Daoy (cell line): ENCODE results near the gene F8. TPM values are rescaled to one million over a fixed set of nuclear protein-coding genes. Genes with fewer than 3 reads are reported as not detected.
A peak's percentile ranks its signal among the peaks of the same experiment; 100 is the strongest.

Source experiments
- DNase-seq: peaks from one replicate; pipeline ENCODE4 v3.0.0-alpha.2; 2015; ENCODE audit warnings: low read depth
- total RNA-seq: library from RNA; depleted of rRNA; stranded (reverse); fragments of >200 nt; shearing (Covaris generic); gene quantifications from 2 replicates; pipeline ENCODE4 v1.2.3, GENCODE V29; 2014; rRNA removed

Gene F8
- 0.63 and 2.2 TPM in 2 replicates for total RNA-seq

GRCh38 chrX:155022585-155022984 is at the start of gene F8:
TSS of gene F8 (minus strand) at chrX:155022723. CDS start at chrX:155022552, 171 bp downstream.
- no peak for DNase-seq

GRCh38 chrX:155071694-155072280 is 49.3 kb upstream of the F8 start:
- DNase-seq = no peak

DNA sequence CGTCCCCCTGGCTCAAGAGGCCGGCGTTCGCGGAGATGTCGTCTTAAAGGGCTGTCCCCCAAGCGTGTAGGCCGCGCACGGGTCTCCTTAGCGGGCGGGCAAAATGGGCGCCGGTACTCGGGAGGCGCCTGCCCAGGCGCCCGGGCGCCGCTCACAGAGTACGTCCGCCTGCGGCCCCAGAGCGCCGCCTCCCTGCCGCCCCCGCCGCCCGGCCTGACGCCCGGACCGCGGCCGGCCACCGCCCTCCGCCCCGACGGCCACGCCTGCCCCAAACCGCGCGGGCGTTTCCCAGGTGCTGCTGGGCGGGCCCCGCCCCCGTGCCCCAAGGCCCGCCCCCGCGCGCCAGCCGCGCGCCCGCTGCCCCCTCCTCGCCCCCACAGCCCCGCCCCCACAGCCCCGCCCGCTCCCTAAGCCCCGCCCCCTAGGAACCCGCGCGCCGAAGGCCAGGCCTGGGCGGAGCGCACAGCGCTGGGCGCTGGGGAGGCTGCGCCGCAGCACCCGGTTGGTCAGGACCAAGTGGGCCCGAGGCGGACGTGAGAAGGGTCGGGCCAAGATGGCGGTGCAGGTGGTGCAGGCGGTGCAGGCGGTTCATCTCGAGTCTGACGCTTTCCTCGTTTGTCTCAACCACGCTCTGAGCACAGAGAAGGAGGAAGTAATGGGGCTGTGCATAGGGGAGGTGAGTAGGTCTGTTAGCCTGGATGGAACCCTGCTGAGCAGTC is 48.6 kb upstream of the F8 start, which contains the start of the genes BRCC3, CMC4 and MTCP1:
TSS of gene BRCC3 (plus strand) at position 534 of the 719 bp plus-strand sequence. CDS start at position 554, 20 bp downstream.
TSS of gene CMC4 (minus strand) at position 162 of the 719 bp plus-strand sequence. CDS start 7,113 bp downstream, outside the sequence.
TSS of gene MTCP1 (minus strand) at position 162 of the 719 bp plus-strand sequence. CDS start 5,126 bp downstream, outside the sequence.
- DNase-seq = peak; percentile 89

DNA sequence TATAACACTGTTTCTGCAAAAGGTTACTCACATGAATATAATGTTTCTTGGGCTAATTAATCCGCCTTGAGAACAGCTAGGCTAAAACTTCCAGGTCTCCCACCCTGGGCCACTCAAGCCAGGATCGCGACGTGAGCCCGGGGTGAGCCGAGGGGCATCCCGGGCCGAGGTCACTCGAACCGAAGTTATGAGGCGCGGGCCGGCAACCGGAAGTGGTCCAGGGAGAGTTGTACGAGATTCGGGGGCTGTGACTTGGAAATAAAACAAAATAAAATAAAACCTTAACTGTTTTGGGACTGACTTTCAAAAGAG is 48.1 kb upstream of the F8 start:
- DNase-seq = no peak

DNA sequence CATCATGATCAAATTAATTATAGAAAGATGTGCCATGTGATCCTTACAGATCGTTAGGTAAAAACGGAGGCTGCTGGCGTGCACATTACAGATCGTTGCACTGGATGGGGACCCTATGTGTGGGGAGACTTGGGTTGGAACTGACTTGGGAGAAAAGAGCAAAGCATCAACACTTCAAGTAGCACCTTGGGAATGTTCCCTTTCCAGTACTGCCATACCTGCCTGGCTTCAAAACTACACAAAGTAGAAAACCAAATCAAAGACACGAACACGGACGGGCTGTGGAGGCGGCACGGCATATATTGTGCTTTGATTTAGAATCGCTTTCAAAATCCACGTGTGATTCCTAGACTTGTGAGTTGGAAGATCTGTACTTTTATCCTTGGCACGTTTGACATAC is 47.5 kb upstream of the F8 start:
- DNase-seq = no peak

DNA sequence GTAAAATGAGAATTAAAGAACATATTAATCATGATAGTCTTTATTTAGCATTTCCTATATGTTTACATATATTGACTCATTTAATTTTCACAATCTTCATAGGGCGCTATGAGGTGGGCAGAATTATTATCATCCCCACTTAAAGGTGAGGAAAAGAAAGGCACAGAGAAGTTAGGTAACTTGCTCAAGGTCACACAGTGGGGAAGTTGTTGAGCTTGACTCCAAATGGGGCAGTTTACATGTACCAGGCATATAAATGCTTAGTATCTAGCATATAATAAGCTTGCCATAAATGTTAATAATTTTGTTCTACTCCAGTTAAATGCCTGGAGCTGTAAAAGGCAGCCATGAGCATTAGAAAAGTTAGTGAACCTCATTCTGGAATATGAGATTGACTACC is 46.9 kb upstream of the F8 start:
- DNase-seq = no peak

DNA sequence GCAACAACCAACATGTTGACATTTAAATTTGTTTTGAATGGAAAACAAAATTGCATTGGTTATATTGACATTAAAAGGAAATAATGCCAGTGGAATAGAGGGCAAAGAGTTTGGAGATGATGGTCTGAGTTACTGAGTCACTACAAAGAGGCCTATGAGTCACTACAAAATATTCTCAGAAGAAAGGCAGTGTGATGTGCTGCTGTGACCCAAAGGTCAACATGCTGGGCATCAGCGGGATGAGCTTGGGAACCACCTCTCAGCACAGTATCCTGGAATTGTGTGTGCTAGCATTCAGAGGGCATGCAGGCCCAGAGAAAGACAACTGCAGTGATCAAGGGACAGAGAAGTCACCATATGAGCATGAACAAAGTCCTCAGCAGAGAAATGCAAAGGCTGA is 45.6 kb upstream of the F8 start:
- DNase-seq = peak; percentile 55

GRCh38 chrX:155065035-155065734 is 42.7 kb upstream of the F8 start:
- peak; percentile 6 for DNase-seq

- DNase-seq = no peak
Observed at GRCh38 chrX:155061760-155062159, 39.2 kb upstream of the F8 start.

DNA sequence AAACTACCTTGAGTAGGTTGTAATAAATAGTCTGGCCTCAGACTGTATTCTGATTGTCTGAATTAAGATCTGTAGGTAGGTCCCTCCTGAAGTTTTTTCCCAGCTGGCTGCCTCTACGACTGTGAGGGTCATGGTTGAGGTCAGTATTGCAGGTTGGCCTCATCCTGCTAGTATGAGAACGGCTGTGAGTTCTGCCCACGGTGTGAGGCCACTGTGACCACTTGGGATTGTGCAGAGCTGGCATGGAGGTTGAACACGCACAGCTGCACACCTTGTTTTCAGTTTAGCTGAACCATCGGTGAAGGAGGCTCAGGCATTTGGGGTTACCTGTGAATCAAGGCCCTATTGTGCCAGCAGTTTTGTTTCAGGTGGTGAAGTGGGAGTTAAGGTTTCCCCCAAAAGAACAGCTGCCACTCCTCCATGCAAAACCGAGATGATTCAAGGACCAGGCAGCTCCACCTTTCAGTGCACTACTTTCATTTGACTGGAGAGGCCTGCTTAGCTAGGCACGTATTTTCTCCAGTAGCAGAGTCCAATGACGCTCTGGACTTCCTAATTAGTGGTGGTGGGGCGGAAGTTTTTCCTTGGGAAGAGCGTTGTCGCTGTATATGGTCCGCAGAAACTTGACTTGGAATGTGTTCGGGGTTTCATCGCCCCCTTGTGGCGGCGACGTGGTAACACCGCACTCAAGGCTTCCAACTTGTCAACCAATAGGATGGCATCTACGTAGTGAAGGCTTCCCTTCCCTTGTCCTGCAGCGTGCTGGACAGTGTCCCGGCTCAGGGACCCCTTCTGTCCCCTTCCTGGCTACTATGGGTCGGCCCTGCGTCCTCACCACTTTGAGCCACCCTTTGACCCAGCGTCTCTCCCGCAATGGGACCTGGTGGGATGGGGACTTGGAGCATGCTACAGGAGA is 34.6 kb upstream of the F8 start:
- peak; percentile 54 for DNase-seq

- DNase-seq = no peak
Observed at GRCh38 chrX:155056471-155056870, 33.9 kb upstream of the F8 start.

DNA sequence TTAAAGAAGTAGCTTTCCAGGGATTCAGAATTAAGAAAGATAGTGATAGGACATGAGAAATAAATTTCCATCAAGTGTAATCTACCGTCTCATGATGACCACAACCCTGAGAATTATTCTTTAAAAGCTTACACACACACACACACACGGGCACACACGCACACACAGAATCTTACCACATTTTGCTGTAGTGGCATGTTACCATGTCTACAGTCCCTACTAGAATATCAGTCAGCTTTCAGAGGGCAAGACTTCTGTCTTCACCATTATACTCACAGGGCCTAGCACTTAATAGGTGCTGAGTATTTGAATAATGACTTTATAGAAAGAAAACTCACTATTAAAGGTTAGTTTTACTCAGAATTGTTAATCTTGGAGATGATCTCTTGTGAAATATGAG is 33.0 kb upstream of the F8 start:
- no peak for DNase-seq

- no peak for DNase-seq
Observed at GRCh38 chrX:155054255-155054654, 31.7 kb upstream of the F8 start.

GRCh38 chrX:155053656-155054055 is 31.1 kb upstream of the F8 start:
- no peak for DNase-seq

GRCh38 chrX:155052738-155053498 is 30.4 kb upstream of the F8 start:
- DNase-seq = no peak

DNA sequence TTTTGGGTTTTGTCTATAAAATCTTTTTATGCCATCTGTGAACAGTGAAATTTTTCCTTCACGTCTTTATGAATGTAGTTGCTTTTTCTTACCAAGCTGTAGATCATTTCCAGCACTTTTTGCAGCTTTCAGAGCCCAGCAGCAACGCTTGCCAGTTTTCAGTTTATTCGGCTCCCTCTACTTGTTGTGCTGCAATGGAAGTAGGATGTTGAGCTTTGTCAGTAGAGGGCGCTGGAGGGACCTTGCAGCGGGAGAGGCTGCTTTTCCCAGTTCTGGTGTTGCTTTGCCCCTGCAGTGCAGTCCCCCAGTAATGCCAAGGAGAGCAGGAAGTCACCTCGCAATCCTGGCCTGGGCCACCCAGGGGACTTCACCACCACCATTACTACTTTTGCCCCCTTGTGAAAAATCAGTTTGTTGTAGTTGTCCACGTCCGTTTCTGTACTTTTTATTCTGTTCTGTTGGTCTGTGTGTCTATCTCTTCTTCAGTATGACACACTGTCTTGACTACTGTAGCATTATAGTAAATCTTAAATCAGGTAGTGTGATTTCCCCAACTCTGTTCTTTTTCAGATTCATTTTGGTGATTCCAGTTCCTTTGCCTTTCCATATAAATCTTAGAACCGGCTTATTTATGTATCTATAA is 26.6 kb upstream of the F8 start:
- DNase-seq = peak; percentile 44

DNA sequence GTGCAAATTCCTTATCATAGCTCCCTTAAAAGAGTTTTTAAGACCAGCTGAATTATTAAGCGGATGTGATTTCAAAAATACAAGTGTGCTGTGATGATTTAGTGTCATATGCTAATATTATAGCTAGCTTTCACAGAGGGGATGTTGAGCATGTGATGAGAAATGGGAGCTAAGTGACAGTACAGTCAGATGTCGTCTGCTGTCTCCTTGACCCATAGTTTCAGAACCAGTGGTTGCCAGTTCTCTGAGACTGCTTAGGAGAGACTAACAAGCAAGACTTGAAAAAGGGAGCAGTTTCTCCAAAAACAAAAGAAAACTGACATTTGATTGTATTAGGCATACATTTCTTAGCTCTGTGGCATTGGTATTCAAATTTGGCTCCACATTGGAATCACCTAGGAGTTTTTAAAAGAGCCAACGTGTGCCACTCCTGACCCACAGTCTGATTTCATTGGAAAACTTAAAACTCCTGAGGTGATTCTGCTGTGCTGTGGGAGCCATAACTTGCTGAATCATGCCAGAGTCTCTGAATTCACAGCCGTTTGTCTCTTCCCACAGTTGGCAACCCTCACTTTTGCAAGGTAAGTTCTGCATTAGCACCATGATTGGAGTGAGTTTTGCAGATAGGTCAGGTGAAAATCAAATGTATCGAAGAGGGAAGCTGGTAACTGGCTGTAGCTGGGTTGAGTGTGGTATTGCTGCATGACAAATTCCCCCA is 24.4 kb upstream of the F8 start:
- DNase-seq = no peak

- DNase-seq = no peak
Observed at GRCh38 chrX:155046129-155046810, 23.7 kb upstream of the F8 start.

GRCh38 chrX:155035688-155036087 is 13.2 kb upstream of the F8 start:
- no peak for DNase-seq
